ENCODE data around the gene IL1RAPL2.
"Not testable (repeated sequence)": the region's sequence is repeated elsewhere in the genome, so short reads cannot be mapped to it uniquely, and the experiment has no call there.

Gene IL1RAPL2

GRCh38 chrX:105658136-105658535 lies 1092.1 kb downstream of the IL1RAPL2 start:
- H3K27ac ChIP-seq: no peak overlapping the region
- DNase-seq (ENCODE audit: low spot score): no peak
- H3K4me3 ChIP-seq: no peak overlapping the region
- no peak for TF ChIP-seq CTCF (IDR thresholded peaks at IDR 0.05)

- Histone ChIP-seq H3K27ac (no peak overlapping the region), H3K4me3 (no peak overlapping the region)
- TF ChIP-seq CTCF (IDR thresholded peaks at IDR 0.05): no peak
- DNase-seq (ENCODE audit: low spot score): no peak
Observed at GRCh38 chrX:105662248-105662647, 1096.2 kb downstream of the IL1RAPL2 start.

GRCh38 chrX:105664243-105664642 lies 1098.2 kb downstream of the IL1RAPL2 start:
- TF ChIP-seq CTCF (IDR thresholded peaks at IDR 0.05): no peak

GRCh38 chrX:105684288-105684687 lies 1118.3 kb downstream of the IL1RAPL2 start:
- not testable (repeated sequence) for DNase-seq (ENCODE audit: low spot score); H3K4me3 ChIP-seq; H3K27ac ChIP-seq

More at GRCh38 chrX:105664243-105664642, 1098.2 kb downstream of the IL1RAPL2 start:
- DNase-seq (ENCODE audit: low spot score): no peak
- Histone ChIP-seq H3K27ac (no peak overlapping the region), H3K4me3 (no peak overlapping the region)

- Histone ChIP-seq H3K27ac (no peak overlapping the region), H3K4me3 (no peak overlapping the region)
- no peak for TF ChIP-seq CTCF (IDR thresholded peaks at IDR 0.05)
- DNase-seq (ENCODE audit: low spot score): no peak
Observed at GRCh38 chrX:105694839-105695238, 1128.8 kb downstream of the IL1RAPL2 start.

- TF ChIP-seq CTCF (IDR thresholded peaks at IDR 0.05): no peak
- no peak for DNase-seq (ENCODE audit: low spot score)
- Histone ChIP-seq H3K4me3 (no peak overlapping the region), H3K27ac (no peak overlapping the region)
Observed at GRCh38 chrX:105695451-105695850, 1129.5 kb downstream of the IL1RAPL2 start.

GRCh38 chrX:105696870-105697269 lies 1130.9 kb downstream of the IL1RAPL2 start:
- no peak for TF ChIP-seq CTCF (IDR thresholded peaks at IDR 0.05)
- Histone ChIP-seq H3K27ac (no peak overlapping the region), H3K4me3 (no peak overlapping the region)
- no peak for DNase-seq (ENCODE audit: low spot score)

Measured in coronary artery (tissue), 2 donors.